SIG-M5 (cell line): Measurements from ENCODE around the gene PSAP.
"Not testable (repeated sequence)": the region's sequence is repeated elsewhere in the genome, so short reads cannot be mapped to it uniquely, and the experiment has no call there.

Source experiments
- DNase-seq: peaks from one replicate; lab custom pipeline; 2025; lab: John Stamatoyannopoulos, UW

Gene PSAP

DNA sequence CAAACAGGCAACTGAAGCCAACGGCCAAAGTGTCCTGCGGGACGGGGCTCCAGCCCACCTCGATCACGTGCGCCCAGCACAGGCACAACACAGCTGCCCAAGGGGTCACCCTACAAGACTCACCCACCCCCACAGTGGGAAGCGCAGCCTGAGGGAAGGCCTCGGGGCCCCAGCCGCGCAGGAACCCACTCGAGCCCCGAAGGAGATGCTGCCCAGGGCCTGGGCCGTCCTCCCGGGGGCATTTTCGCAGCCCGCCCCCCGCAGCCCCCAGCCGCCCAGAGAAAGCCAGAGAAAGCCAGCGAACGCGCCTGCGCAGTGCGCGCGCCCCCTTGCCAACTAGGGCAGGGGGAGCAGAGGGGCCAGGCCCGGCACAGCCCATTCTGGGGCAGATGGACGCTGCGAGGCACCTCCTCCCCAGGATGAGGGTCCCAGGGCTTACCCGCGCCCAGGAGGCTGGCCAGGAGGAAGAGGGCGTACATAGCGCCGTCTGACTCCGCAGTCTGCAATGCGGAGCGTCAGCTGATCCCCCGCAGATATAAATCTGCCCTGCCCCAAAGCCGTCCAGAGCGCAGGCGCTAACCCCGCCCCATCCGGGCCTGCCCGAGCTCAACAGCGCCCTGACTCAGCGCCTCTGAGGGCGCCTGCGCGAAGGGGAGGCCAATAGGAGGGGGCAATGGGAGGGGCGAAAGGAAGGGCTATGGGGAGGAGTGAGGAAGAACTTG lies at the start of gene PSAP:
TSS of gene PSAP (minus strand) at position 509 of the 722 bp plus-strand sequence. CDS start at position 479, 30 bp downstream.
- DNase-seq, result peak; percentile 36

DNA sequence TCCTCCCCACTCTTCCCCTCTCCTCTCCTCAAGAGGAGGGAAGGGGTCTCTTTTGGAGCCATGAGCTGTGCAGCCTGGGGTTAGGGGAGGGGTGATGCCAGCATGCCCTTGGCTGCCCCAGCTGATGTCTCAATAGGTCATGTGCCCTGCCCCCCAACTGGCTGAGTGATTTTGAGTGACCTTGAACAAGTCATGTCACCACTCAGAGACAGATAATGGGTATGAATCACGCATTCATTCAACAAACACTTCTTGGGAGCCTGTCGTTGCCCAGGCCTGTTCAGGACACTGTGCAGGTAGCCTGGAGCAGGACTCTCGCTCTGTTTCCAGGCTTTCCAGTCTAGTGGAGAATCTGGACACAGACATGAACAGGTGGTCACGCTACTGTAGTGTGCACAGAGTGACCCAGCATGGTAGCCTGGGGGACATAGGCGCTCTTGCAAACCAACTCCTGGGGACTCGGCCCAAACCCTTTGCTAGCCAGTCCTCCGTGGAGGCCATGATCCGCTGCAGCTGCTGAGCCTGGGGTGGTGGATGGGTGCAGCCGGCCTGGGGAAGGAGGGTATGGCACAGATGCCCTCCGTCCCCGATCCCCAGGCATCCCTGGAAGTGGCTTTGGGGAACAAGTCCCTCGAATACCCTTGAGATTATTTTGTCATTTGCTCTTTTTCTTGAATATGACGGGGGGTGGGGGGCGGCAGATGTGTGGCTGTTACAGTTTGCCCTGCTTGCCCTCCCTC lies 49.6 kb upstream of the PSAP start:
- DNase-seq, result no peak

DNA sequence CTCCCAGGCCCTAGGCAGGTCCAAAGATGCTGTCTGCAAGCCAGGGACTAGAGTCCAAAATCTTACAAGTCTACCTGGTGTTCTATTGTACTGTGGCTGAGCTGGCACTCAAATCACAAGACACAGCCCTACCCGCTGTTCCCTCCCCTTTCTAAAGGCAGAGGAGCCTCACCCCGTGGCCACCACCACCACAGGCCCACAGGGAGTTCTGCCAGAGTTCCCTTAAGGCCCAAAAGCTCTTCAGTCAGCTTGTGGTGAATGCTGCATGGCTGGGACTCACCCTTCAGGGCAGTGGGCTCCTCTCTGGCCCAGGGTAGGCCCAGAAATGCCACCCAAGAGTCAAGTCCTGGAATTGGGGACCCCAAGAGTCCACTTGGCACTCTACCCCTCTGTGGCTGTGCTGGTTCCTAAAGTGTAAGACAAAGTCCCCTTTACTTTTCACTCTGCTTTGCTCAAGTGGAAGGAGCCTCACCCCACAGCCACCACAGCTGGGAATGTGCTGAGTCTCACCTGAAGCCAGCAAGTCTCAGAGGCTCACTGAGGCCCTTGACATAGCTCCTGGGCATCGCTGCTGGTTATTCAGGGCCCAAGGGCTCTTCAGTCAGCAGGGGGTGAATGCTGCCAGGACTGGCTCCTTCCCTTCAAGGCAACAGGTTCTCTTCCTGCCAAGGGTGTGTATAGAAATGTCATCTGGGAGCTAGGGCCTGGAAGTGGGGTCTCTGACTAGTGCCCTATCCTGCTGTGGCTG lies 48.8 kb upstream of the PSAP start:
- no peak for DNase-seq

GRCh38 chr10:71898346-71898745 lies 47.3 kb upstream of the PSAP start:
- not testable (repeated sequence) for DNase-seq

DNA sequence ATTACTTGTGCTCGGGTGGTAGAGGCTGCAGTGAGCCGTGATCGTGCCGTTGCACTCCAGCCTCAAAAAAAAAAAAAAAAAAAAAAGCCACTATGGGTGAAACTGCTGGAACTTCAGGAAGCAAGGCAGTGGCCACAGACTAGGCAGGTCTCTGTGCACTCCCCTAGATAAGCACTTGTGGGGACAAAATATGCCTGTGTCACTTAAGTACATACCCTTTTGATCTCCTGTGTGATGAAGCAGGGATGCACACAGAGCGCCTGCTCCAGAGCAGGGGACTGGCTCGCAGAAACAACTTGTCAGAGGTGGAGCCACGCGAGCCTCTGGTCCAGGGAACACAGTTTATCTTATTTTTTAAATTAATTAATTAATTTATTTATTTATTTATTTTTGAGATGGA lies 42.9 kb upstream of the PSAP start:
- DNase-seq, result no peak

DNA sequence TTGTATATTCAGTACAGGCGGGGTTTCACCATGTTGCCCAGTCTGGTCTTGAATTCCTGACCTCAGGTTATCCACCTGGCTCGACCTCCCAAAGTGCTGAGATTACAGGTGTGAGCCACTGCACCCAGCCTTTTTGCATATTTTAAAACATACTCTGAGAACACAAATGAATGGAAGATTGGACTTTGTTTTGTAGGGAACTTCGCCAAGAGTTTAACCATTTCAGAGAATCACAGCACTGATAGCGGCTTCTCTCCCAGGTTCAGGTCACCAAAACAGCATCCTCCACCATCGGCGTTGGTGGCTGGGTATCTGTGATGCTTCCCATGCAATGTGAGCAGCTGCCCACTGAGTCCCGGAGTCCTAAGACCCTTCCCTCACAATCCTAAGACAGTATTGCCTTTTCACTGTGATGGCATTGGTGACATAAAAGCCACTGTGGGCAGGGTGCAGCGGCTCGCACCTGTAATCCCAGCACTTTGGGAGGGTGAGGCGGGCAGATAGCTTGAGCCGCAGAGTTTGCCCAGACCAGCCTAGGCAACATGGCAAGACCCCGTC lies 42.3 kb upstream of the PSAP start:
- DNase-seq, result no peak

GRCh38 chr10:71891437-71891836 lies 40.4 kb upstream of the PSAP start:
- no peak for DNase-seq

DNA sequence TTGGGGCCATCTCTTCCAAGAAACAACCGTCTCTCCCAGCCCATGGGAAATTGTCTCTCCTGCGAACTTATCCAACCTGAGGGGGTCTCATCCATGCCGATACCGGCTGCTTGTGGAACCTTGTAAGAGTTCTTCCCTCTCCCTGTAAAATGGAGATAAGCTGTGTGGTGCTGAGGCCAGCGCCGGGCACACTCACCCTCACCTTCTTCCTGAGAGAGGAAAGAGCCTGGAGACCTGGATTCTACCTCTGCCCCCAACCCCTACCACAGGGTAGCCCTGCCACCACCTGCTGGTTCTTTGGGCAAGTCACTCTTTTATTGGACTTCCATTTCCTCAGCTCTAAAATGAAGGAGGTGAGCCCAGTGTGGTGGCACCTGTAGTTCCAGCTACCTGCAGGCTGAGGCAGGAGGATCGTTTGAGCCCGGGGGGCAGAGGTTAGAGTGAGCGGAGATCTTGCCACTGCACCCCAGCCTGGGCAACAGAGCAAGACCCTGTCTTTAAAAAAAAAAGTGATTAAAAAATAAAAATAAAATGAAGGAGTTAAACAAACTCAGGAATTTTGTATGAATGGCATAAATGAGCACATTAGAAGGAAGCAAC lies 38.4 kb upstream of the PSAP start:
- no peak for DNase-seq

- peak; percentile 96 for DNase-seq
Measured at GRCh38 chr10:71888623-71889387, 37.8 kb upstream of the PSAP start.

- DNase-seq, result no peak
Measured at GRCh38 chr10:71888248-71888622, 37.2 kb upstream of the PSAP start.

- DNase-seq, result no peak
Measured at GRCh38 chr10:71887743-71888142, 36.7 kb upstream of the PSAP start.

- no peak for DNase-seq
Measured at GRCh38 chr10:71882813-71883659, 32.0 kb upstream of the PSAP start.

DNA sequence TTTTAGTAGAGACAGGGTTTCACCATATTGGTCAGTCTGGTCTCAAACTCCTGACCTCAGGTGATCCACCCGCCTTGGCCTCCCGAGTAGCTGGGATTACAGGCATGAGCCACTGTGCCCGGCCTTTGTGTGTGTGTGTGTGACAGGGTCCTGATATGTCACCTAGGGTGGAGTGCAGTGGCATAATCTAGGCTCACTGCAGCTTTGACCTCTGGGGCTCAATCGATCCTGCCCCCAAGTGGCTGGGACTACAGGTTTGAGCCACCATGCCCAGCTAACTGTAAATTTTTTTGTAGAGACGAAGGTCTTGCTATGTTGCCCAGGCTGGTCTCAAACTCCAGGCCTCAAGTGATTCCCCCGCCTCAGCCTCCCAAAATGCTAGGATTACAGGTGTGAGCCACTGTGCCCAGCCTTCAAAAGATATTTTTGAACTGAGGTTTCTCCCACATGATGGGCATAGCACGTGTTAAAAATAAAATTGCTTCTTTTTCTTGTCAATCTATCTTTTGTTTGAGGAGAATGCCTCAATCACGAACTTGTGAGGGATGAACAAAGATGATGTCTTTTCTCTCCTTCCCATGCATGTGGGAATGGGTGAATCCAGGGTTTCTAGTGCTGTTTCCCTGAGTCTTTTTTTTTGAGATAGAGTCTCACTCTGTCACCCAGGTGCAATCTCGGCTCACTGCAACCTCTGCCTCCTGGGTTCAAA lies 30.8 kb upstream of the PSAP start:
- no peak for DNase-seq

DNA sequence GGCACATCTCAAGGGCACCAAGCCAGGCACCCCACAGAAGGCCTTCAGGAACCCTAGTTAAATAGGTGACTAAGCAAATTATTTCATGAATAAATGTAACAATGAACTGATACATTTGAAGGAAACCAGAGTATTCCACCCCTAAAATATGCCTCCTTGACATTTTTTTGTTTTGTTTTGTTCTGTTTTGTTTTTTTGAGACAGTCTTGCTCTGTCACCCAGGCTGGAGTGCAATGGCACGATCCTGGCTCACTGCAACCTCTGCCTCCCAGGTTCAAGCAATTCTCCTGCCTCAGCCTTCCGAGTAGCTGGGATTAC lies 30.2 kb upstream of the PSAP start:
- DNase-seq, result not testable (repeated sequence)

DNA sequence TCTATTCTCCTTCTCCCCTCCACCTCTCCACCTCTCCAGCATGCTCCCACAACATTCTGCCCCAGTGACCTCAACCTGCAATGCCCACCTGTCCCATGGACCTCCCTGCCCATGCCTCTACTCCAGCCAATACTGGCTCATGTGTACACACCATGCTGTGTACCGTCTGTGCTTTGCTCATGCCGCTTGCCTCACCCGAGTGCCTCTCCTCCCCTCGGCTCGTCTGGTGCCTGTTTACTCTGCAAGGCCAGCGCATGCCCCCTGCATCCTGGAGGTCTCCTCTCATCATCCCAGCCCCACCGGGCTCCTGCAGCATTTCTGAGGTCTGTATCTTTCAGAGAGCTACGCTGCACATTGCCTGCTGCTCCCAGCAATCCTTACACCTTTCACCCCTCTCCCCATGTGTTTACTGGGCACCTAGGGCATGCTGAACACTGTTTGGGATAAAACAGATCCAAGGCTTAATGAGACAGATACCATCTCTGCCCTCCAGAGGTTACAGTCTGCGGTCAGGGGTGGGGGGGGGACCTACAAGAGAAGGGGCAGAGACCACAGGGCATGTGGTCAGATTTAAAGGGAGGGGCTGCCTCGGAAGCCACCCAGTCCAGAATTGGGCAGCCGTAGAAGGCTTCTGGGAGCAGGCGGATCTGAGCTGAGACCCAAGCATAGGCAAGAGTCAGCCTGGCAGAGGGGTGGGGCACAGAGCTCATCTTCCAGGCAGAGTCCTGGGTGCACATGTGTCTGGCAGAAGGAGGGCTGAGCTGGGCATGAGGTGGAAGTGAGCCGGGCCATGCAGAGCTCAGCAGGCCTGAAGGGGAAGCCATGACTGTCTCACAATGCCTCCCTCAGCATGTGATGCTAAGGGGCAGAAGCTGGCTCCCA lies 29.6 kb upstream of the PSAP start:
- DNase-seq, result no peak

DNA sequence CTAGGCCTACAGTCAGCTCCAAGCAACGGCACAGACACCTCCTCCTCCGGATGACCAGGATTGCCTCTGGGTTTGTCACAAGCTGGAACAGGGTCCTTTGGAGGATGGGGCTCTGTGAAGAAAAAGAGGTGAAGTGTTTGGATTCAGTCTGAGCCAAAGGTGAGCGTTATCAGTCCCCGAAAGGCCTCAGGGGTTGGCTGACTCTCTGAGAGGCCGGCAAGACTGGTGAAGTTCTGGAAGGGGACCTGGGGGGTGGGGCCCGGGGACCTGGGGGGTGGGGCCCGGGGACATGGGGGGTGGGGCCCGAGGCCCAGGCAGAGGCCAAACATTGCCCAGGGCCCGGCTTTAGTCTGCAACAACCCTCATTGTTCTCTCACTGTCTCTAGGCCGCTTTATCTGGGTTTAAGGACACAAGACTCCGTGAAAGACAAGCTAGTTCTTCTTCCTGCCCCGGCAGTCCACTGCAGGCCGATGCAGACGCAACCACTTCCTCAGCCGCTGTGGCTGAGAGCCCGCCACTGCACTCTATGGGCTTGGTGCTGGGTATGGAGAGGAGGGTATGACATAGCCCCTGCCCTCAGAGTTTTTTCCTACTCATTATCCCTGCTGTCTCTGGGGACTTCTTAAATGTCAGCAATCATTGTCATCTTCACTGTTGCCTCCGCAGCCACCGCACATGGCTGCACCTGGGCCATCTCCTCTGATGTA lies 27.4 kb upstream of the PSAP start:
- no peak for DNase-seq

- no peak for DNase-seq
Measured at GRCh38 chr10:71877821-71878220, 26.8 kb upstream of the PSAP start.

GRCh38 chr10:71874680-71875354 lies 23.8 kb upstream of the PSAP start:
- DNase-seq, result not testable (repeated sequence)
